ENCODE data around the gene FMN1. TPM values are rescaled to one million over a fixed set of nuclear protein-coding genes. Genes with fewer than 3 reads are reported as not detected.

Gene FMN1
- total RNA-seq, 1 experiment from 2014 or later, result 4.5 TPM

GRCh38 chr15:33100314-33100713, 94.2 kb downstream of the FMN1 start:
- ChIA-PET POLR2A (no interaction called here), CTCF (no interaction called here)
- no peaks in the 10 kb centered on the region for H3K36me3 Mint-ChIP-seq
- DNase-seq (ENCODE audit: low spot score) (no peak), ATAC-seq (no peak)
- no peak overlapping the region for H3K27ac Mint-ChIP-seq
- no peak for TF ChIP-seq IRF2 (CRISPR knock-in tag; IDR thresholded peaks at IDR 0.05; ENCODE audit: borderline replicate concordance, low read depth)
- TF ChIP-seq ZNF317 (CRISPR knock-in tag; IDR thresholded peaks at IDR 0.05; ENCODE audit: borderline replicate concordance, low read depth), result no peak
- no peak for TF ChIP-seq PRRX2 (CRISPR knock-in tag; IDR thresholded peaks at IDR 0.05)
- no peak for TF ChIP-seq ZNF232 (CRISPR knock-in tag; IDR thresholded peaks at IDR 0.05)
- no peak for TF ChIP-seq FOXJ3 (CRISPR knock-in tag; IDR thresholded peaks at IDR 0.05; ENCODE audit: borderline replicate concordance)
- no peak for TF ChIP-seq CDX4 (CRISPR knock-in tag; IDR thresholded peaks at IDR 0.05; ENCODE audit: borderline replicate concordance)
- TF ChIP-seq, protein P1, sequence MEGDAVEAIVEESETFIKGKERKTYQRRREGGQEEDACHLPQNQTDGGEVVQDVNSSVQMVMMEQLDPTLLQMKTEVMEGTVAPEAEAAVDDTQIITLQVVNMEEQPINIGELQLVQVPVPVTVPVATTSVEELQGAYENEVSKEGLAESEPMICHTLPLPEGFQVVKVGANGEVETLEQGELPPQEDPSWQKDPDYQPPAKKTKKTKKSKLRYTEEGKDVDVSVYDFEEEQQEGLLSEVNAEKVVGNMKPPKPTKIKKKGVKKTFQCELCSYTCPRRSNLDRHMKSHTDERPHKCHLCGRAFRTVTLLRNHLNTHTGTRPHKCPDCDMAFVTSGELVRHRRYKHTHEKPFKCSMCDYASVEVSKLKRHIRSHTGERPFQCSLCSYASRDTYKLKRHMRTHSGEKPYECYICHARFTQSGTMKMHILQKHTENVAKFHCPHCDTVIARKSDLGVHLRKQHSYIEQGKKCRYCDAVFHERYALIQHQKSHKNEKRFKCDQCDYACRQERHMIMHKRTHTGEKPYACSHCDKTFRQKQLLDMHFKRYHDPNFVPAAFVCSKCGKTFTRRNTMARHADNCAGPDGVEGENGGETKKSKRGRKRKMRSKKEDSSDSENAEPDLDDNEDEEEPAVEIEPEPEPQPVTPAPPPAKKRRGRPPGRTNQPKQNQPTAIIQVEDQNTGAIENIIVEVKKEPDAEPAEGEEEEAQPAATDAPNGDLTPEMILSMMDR (IDR thresholded peaks at IDR 0.05), result no peak
- no peak for TF ChIP-seq RORB (CRISPR knock-in tag; IDR thresholded peaks at IDR 0.05)
- TF ChIP-seq ZNF138 (CRISPR knock-in tag; conservative IDR thresholded peaks at IDR 0.05), result no peak
- TF ChIP-seq MXD4 (CRISPR knock-in tag; IDR thresholded peaks at IDR 0.05; ENCODE audit: borderline replicate concordance), result no peak
- TF ChIP-seq ZNF396 (CRISPR knock-in tag; IDR thresholded peaks at IDR 0.05; ENCODE audit: borderline replicate concordance), result no peak
- no peak for TF ChIP-seq ZNF263 (CRISPR knock-in tag; IDR thresholded peaks at IDR 0.05; ENCODE audit: low read depth)
- H3K4me3 Mint-ChIP-seq, result no peak overlapping the region
- H3K4me1 Mint-ChIP-seq, result peaks cover 3% of the 10 kb centered on the region; the same call in 1 of the 2 replicates
- peaks cover 5% of the 10 kb centered on the region; the same call in 1 of the 2 replicates for H3K9me3 Mint-ChIP-seq
- H3K27me3 Mint-ChIP-seq (ENCODE audit: low read depth), result no peaks in the 10 kb centered on the region

- Mint-ChIP-seq H3K4me3 (no peak overlapping the region), H3K27ac (no peak overlapping the region), H3K9me3 (peaks cover 5% of the 10 kb centered on the region; the same call in 1 of the 2 replicates), H3K27me3 (ENCODE audit: low read depth) (no peaks in the 10 kb centered on the region), H3K36me3 (no peaks in the 10 kb centered on the region), H3K4me1 (peaks cover 3% of the 10 kb centered on the region; the same call in 1 of the 2 replicates)
- no peak for DNase-seq (ENCODE audit: low spot score)
- POLR2A ChIA-PET, result no interaction called here
- CTCF ChIA-PET, result no interaction called here
- ATAC-seq, result no peak
- no peak for TF ChIP-seq FOXJ3 (CRISPR knock-in tag; IDR thresholded peaks at IDR 0.05; ENCODE audit: borderline replicate concordance)
- no peak for TF ChIP-seq ATF2 (CRISPR knock-in tag; IDR thresholded peaks at IDR 0.05; ENCODE audit: borderline replicate concordance, low read depth)
- no peak for TF ChIP-seq ETV6 (CRISPR knock-in tag; IDR thresholded peaks at IDR 0.05)
- TF ChIP-seq ZNF232 (CRISPR knock-in tag; IDR thresholded peaks at IDR 0.05), result no peak
- no peak for TF ChIP-seq NFATC4 (CRISPR knock-in tag; IDR thresholded peaks at IDR 0.05)
- no peak for TF ChIP-seq PRRX2 (CRISPR knock-in tag; IDR thresholded peaks at IDR 0.05)
- TF ChIP-seq E2F5 (CRISPR knock-in tag; IDR thresholded peaks at IDR 0.05), result no peak
- TF ChIP-seq ZNF263 (CRISPR knock-in tag; IDR thresholded peaks at IDR 0.05; ENCODE audit: low read depth), result no peak
- TF ChIP-seq NFYB (CRISPR knock-in tag; conservative IDR thresholded peaks at IDR 0.05; ENCODE audit: low read depth), result no peak
- no peak for TF ChIP-seq NR1H2 (CRISPR knock-in tag; IDR thresholded peaks at IDR 0.05)
- no peak for TF ChIP-seq CREB1 (CRISPR knock-in tag; IDR thresholded peaks at IDR 0.05)
- no peak for TF ChIP-seq GABPB1 (CRISPR knock-in tag; IDR thresholded peaks at IDR 0.05)
- no peak for TF ChIP-seq ATF1 (CRISPR knock-in tag; IDR thresholded peaks at IDR 0.05)
- no peak for TF ChIP-seq SOX15 (CRISPR knock-in tag; IDR thresholded peaks at IDR 0.05)
- no peak for TF ChIP-seq TEAD1 (CRISPR knock-in tag; IDR thresholded peaks at IDR 0.05)
- no peak for TF ChIP-seq OVOL2 (CRISPR knock-in tag; IDR thresholded peaks at IDR 0.05; ENCODE audit: borderline replicate concordance)
- TF ChIP-seq HMGXB4 (CRISPR knock-in tag; IDR thresholded peaks at IDR 0.05), result no peak
- no peak for TF ChIP-seq ZNF281 (CRISPR knock-in tag; IDR thresholded peaks at IDR 0.05)
Observed at GRCh38 chr15:33099739-33100138, 94.8 kb downstream of the FMN1 start.
